ENCODE results near the gene SYCE1. TPM values are rescaled to one million over a fixed set of nuclear protein-coding genes. Genes with fewer than 3 reads are reported as not detected.

The SYCE1 gene
- total and polyA plus RNA-seq, 3 experiments from 2014 or later: 0.33 to 1.6 (median 1.5) TPM

Other genes with a start within 250 kb of the SYCE1 start
- gene CALY, start 228.7 kb downstream of the SYCE1 start, total RNA-seq: 1 to 10 TPM in 1 of 2 experiments, under 1 TPM in 1; 0.92 to 1.3 TPM
- gene CALY, start 228.7 kb downstream of the SYCE1 start, polyA plus RNA-seq: 0.83 TPM
- gene PRAP1, start 218.2 kb downstream of the SYCE1 start, total RNA-seq: not detected
- gene PRAP1, start 218.2 kb downstream of the SYCE1 start, polyA plus RNA-seq: not detected
- gene FUOM, start 207.6 kb downstream of the SYCE1 start, total RNA-seq: 10 to 100 TPM; 34.6 to 39.8 TPM
- gene FUOM, start 207.6 kb downstream of the SYCE1 start, polyA plus RNA-seq: 22.9 TPM
- gene ECHS1, start 192.2 kb downstream of the SYCE1 start, total RNA-seq: 10 to 100 TPM; 74.7 to 76.3 TPM
- 103 TPM for gene ECHS1, start 192.2 kb downstream of the SYCE1 start, polyA plus RNA-seq
- gene PAOX, start 186.3 kb downstream of the SYCE1 start, total RNA-seq: 1 to 10 TPM; 6.4 to 6.7 TPM
- 16.8 TPM for gene PAOX, start 186.3 kb downstream of the SYCE1 start, polyA plus RNA-seq
- gene MTG1, start 171.4 kb downstream of the SYCE1 start, total RNA-seq: 10 to 100 TPM; 53.9 to 54.6 TPM
- gene MTG1, start 171.4 kb downstream of the SYCE1 start, polyA plus RNA-seq: 38.5 TPM
- not detected for gene SPRN, start 141.0 kb downstream of the SYCE1 start, total RNA-seq
- gene SPRN, start 141.0 kb downstream of the SYCE1 start, polyA plus RNA-seq: 0.43 TPM
- 1 to 10 TPM; 1.4 to 1.5 TPM for gene SCART1, start 111.6 kb downstream of the SYCE1 start, total RNA-seq
- 3.2 TPM for gene SCART1, start 111.6 kb downstream of the SYCE1 start, polyA plus RNA-seq
- gene CYP2E1, start 38.2 kb downstream of the SYCE1 start, total RNA-seq: under 1 TPM; 0.28 to 0.40 TPM
- 0.68 TPM for gene CYP2E1, start 38.2 kb downstream of the SYCE1 start, polyA plus RNA-seq
- under 1 TPM in 1 of 2 experiments, not detected in 1; 0.20 TPM for gene FRG2B, start 61.2 kb upstream of the SYCE1 start, total RNA-seq
- not detected for gene FRG2B, start 61.2 kb upstream of the SYCE1 start, polyA plus RNA-seq

Measured in CD8-positive, alpha-beta memory T cell (primary cell).